Measurements from ENCODE around the gene C1orf216.
"Not testable (repeated sequence)": the region's sequence is repeated elsewhere in the genome, so short reads cannot be mapped to it uniquely, and the experiment has no call there.

C1orf216 gene

DNA sequence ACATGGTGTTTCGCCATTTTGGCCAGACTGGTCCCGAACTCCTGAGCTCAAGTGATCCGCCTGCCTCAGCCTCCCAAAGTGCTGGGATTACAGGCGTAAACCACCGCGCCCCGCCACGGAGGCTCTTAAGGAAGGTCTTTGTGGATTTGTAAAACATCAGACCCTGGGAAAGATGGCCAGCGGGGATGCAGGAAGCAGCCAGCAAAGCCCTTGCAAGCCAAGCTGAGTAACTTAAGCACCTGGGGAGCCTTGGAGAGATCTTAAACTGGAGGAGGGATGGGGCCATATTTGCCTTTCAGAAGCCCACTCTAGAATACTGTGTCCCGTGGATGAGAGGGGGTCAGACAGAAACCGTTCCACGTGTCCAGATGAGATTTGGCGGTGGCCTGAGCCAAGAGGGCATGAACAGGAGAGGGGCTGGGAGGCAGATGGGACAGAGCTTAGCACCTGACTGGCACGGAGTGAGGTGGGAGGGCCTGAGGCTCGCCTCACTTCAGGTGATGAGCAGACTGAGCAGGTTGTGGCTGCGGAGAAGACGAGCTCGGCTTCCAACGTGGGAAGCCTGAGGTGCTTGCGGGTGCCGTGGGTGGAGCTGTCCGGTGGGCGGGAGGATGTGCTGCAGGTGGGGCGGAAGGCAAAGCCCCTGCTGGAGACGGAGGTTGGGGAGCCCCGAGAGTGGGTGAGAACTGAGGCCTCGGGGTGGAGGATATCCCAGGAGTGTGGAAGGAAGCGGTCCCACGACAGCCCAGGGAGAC is 11.7 kb downstream of the C1orf216 start:
- peak; percentile 62 for DNase-seq (ENCODE audit: low spot score)

DNA sequence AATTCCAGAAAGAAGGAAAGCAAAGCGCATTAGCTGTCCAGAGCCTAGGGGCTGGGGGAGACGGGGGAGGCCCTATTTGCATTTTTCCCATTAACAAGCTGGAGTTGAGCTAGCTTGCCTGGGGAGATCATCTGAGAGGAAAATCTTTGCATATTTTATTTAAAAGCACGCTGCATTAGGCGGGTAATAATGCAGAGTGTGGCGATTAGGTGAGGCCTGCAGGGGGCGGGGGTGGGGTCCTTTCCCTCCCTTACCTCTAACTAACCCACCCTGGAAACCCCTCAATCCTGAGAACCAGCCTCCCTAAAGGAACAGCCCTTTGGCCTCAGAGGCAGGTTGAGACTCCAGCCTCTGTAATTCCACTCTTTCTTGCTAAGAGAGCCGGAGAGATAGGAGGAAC is 16.2 kb downstream of the C1orf216 start:
- no peak for DNase-seq (ENCODE audit: low spot score)

DNA sequence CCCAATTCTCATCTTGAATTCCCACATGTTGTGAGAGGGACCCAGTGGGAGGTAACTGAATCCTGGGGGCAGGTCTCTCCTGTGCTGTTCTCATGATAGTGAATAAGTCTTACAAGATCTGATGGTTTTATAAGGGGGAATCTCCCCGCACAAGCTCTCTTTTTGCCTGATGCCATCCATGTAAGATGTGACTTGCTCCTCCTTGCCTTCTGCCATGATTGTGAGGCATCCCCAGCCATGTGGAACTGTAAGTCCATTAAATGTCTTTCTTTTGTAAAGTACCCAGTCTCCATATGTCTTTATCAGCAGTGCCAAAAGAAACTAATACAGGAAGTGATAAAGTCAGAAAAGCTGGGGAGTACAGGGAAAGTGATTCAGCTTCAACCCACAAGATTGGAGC is 19.5 kb downstream of the C1orf216 start:
- not testable (repeated sequence) for DNase-seq (ENCODE audit: low spot score)

DNA sequence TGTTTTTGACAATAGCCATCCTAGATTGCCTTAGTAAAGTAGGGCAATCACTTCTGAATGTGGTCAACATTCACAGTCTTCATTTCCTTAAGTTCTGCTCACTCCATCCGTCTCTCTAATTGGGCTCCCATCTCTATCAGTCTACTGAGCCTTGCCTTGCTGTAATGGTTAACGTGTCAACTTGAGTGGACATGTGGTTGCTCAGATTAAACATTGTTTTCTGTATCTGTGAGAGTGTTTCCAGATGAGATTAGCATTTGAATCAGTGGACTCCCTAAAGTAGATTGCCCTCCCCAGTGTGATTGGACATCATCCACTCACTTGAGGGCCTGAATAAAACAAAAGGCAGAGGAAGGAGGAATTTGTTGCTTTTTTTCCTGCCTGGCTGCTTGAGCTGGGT is 26.4 kb downstream of the C1orf216 start:
- DNase-seq (ENCODE audit: low spot score), result no peak

DNA sequence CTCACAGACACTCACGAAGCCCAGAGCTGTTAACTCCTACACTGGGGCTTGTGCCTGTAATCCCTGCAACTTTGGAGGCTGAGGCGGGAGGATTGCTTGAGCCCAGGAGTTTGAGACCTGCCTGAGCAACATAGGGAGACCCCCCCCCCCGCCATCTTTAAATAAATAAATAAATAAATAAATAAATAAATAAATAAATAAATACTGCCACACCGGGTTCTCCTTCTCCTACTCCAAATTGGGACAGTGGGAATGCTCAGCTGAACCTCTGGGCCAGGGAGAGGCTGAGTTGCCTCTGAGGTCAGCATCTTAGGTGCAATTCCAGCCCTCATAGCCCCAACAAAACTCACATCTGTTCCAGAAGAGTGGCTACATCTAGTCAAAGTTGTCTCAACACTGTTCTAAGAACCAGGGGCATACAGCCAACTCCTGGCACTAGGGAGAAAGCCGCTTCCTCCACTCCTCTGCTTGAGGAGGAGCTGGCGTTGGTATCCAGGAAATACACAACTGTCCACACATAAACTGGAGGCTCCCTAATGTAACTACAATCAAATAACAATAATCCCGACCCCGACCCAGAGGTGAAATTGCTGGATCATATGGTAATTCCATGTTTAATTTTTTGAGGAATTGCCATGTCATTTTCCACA is 27.0 kb downstream of the C1orf216 start:
- DNase-seq (ENCODE audit: low spot score), result no peak

DNA sequence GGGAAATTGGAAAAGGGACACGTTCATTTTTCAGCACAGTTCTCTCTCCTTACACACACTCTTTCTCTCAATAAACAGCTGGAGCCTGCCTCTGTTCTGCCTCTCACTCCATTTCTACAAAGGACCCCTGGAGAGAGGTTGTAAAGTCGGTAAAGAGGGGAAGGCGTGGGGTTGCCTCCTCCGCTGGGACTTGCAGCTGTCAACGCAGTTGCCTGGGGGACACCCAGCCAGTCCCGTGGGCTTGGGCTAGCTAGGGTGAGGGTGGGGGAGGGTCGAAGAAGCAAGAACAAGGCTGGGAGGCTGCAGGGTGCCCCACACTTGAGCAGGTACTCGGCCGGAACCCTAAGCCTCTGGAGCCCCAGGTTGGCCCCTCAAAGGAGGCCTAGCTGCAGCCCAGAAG is 27.6 kb downstream of the C1orf216 start:
- peak; percentile 52 for DNase-seq (ENCODE audit: low spot score)

DNA sequence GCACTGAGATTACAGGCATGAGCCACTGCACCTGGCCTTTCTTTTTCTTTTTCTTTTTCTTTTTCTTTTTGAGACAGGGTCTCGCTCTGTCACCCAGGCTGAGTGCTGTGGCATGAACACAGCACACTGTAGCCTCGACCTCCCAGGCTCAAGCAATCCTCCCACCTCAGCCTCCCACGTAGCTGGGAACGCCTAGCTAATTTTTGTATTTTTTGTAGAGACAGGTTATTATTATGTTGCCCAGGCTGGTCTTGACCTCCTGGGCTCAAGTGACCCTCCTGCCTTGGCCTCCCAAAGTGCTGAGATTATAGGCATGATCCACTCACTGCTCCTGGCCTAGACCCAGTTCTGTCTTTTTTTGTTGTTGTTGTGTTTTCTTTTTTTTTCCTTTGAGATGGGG is 28.6 kb downstream of the C1orf216 start:
- DNase-seq (ENCODE audit: low spot score), result not testable (repeated sequence)

DNA sequence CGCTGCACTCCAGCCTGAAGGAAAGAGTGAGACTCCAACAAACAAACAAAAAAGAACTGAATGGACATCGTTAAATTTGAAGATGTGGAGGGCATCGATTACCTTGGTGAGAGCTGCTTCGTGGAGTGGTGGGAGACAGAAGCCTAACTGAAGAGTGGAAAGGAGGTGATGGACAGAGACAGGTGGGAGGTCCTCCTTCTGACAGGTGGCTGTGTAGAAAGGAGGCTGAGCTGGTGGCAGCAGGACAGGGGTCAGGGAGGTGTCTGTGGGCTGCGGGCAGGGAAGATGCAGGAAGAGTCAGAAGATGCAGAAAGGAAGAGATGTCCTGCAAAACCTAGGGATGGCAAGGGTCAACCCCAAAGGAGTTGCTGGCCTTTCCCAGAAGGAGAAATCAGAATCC is 30.5 kb downstream of the C1orf216 start:
- no peak for DNase-seq (ENCODE audit: low spot score)

DNA sequence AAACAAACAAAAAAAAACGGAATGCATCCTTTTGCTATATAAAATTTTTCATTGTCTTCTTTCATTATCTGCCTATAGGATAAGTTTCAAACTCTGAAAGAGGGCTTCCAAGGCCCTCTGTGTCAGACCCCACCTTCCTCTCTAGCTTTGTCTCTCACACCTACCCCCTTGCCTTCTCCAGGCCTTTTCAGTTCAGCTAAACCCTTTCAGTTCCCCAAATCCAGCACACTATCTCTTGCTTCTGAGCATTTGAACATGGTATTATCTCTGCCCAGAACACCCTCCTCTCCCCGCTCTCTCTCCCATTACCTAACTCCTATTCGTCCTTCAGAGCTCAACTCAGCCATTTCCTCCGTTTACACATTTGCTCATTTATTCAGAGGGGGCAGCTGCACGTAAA is 35.7 kb downstream of the C1orf216 start:
- DNase-seq (ENCODE audit: low spot score), result no peak

DNA sequence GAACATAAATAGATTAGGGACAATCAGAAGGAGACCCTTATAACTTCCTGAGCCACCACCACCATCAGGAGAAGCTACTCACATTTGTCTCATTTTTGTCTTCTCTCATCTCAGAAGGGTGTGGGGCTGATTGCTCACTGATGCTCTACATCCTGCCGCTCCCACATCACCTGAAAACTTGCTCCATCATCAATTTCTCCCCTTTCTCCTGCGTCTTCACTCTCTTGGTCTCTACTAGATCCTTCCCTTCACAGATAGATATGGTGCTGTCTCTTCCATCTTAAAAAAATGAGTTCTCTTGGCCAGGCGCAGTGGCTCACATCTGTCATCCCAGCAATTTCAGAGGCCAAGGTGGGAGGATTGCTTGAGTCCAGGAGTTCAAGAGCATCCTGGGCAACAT is 38.4 kb downstream of the C1orf216 start:
- no peak for DNase-seq (ENCODE audit: low spot score)

DNA sequence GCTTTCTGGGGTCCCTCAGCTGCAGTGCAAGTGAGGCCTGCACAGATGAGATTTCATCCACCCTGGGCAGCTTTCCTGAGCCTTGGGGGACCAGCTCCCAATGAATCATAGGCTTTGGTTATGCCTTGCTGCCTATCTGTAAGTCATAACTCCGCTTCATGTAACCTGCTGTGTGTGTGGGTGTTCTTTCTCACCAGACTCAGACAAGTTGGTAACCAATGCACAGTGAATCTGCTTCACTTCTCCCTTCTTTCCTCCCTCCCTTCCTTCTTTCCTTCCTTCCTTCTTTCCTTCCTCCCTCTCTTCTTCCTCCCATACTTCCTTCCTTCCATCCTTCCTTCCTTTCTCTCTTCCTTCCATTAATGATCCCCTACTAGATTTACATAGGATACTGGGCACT is 42.9 kb downstream of the C1orf216 start:
- no peak for DNase-seq (ENCODE audit: low spot score)

DNA sequence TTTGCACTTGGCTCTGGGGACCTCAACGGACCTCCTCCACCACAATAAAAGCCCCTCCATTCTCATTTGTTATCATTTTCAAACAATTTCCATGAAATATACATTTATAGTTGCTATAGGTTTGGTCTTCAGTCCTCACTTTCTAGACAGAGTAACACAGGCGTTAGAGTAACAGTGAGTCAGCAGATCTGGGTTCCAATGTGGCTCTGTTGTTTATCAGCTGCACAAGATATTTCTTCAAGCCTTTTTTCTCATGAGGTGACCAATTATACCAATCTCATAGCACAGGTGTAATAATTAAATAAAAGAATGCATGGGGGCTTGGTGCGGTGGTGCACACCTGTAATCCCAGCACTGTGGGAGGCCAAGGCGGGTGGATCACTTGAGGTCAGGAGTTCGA is 44.6 kb downstream of the C1orf216 start:
- no peak for DNase-seq (ENCODE audit: low spot score)

DNA sequence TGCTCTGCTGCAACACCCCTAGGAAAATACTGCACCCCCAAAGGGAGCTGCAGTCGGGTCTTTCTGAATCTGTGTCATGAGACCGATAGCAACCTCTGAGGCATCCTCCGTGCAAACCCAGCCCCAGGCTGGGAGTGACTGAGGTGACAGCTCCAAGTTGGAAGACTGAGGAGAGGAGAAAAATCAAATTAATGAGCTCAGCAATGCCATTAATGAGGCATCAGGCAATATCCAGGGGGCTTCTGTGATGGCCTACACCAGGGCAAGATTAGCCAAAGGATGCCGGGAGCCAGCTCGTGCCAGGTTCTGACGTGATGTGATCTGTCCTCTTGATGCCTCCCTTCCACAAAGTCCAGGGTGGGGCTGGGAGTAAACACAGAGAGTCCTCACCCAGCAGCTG is 46.6 kb downstream of the C1orf216 start:
- DNase-seq (ENCODE audit: low spot score), result no peak

DNA sequence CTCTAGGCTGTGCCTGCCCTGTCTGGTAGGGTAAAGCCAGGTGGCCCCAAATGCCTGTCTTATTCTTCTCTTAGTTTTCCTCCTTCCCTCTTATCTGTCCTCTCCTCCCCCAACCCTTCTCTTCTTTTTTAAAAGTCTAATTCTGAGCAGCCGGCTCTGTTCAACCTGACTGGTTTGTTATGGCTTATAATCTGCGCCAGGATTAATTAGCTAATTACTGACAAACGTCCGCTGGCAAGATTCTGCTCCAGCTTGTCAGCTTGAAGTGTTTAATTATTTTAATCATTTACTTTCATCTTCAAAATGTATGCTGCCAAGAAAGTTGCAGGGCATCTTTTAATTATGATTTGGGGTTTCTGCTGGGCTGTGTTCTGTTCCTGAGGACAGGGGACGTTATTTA is 50.2 kb downstream of the C1orf216 start:
- no peak for DNase-seq (ENCODE audit: low spot score)

DNA sequence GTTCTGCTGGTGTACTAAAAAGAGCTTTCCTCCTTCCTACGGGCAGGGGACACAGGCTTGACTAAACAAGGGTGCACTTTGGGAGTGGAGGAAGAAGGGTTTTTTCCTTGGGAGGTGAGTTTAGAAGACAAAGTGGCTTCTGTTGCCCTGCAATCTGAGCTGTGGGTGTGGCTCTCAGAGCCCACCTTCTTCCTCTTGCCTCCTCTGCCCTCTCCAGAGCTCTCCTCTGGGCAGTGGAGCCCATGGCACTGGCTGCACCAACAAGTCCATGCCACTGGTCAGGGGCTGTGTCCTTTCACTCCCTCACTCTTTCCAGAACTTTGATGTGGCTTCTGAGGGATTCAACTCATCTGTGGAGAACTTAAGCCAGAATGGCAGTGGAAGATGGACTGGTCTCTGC is 51.8 kb downstream of the C1orf216 start:
- no peak for DNase-seq (ENCODE audit: low spot score)

DNA sequence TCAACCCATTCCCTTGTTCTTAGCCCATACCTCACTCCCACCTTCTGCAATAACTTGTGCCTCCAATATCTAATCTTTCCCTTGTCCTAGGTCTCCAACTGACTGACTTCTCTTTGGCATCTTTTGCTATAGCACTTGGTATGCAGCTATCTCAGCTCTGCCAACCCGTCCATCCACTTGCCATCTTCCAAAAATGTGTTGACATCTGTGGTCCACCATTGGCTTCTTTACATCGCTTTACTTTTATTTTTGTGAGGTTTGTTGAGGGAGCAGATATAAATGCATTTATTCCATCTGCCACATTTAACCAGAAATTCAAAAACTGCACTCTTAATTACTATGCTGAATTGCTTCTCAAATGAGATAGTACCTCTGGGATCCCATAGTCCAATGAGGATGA is 52.5 kb downstream of the C1orf216 start:
- DNase-seq (ENCODE audit: low spot score), result no peak

Measured in ecto neural progenitor cell (in vitro differentiated cells).